NOMO-1 treated with dmso at 0.1 percent for 144 hours (cell line): ENCODE data around the gene XK.
A peak's percentile ranks its signal among the peaks of the same experiment; 100 is the strongest.
"Not testable (repeated sequence)": the region's sequence is repeated elsewhere in the genome, so short reads cannot be mapped to it uniquely, and the experiment has no call there.

Source experiments
- DNase-seq: peaks from one replicate; lab custom pipeline; 2025; ENCODE audit not compliant: unreplicated experiment; lab: John Stamatoyannopoulos, UW

XK gene

DNA sequence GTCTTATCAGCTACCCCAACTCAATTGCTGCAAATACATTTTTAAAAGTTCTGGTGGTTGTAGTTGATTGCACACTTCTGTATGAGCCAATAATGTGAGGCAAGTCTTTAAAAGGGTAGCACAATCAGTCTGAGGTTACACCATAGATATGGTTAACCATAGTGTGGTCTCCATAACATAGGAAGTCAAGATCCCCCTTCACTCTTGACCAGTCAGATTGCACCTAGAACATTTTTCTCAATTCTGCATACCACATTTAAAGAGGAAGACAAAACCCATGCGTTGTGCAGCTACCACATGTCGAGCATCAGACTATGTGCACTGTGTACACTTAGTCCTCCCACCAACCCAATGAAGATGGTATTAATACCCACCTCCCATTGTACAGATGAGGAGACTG is 67.8 kb downstream of the XK start:
- peak; percentile 89 for DNase-seq

DNA sequence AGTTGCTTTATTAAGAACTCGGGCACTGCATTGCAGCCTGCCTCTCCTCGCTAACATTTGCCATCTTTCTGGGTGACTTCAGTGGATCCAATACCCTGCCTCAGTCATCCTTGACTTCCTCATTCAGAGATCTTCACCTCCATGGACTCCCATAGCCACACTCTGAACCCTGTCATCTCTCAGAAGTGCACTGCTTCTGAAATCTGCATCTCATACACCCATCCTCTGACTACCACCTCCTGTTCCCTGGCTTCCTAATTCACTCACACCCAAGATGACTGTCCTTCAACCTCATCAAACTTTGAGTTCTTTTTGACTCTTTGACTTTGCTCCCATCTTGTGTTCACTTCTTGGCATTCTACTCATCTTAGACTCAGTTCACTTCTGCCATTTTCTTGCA is 68.9 kb downstream of the XK start:
- no peak for DNase-seq

- peak; percentile 87 for DNase-seq
Observed at GRCh38 chrX:37755025-37755424, 69.4 kb downstream of the XK start.

DNA sequence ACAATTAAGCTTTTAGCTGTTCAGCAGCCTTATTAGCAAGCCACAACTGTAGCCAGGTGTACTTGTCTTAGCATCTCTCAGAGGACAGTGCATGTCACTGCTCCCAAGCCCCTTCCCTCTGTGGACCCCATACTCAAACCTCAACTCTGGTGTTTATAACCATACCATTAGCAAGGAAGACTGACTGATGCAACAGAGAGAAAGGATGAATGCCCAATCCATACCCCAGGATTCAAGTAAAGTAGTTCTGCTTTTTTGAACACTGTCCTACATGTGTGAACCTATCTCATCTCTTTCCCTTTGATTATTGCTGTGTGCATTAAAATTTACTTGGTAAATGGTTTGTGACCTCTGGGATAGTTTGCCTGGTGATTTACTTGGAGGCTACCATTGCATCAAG is 71.5 kb downstream of the XK start:
- no peak for DNase-seq

DNA sequence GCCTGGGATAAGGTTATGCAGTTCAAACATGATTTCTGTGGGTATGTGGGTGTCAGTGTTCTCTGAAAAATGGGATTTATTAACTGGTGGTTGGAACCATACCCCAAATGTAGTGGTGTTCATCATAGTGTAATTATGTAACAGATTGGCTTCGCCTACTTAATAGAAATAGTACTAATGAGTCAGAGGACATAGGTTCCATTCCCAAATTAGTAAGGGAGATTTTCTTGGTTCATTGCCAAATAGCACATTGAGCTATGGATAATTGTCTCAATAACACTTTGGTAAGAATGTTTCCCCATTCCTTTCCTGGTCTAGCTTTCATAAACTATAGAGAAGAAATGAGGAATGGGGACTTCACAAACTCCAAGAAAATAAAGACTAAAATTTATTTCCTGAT is 73.8 kb downstream of the XK start:
- no peak for DNase-seq

DNA sequence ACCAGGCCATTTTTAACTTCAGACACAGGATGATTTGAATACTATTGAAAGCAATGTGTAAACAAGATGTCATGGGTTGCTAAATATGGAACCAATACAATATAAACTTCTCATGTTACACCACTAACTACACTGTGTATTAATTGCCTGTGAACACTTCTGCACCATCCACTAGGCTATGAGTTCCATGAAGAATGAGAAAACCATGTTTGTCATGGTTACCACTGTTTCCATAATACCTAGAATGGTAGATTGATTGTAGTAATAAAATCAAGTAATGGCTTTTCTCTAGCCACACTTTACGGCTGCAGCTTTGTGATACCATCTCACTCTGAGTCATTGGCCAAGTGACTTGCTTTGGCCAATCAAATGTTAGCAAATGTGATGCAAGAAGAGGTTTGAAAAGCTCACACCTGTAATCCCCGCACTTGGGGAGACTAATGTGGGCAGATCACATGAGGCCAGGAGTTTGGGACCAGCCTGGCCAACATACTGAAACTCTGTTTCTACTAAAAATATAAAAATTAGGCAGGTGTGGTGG is 74.4 kb downstream of the XK start:
- DNase-seq, result no peak

GRCh38 chrX:37763400-37763799 is 77.8 kb downstream of the XK start:
- DNase-seq, result no peak

- DNase-seq, result peak; percentile 68
Observed at GRCh38 chrX:37765507-37765906, 79.9 kb downstream of the XK start.

GRCh38 chrX:37767430-37767829 is 81.8 kb downstream of the XK start:
- peak; percentile 66 for DNase-seq

DNA sequence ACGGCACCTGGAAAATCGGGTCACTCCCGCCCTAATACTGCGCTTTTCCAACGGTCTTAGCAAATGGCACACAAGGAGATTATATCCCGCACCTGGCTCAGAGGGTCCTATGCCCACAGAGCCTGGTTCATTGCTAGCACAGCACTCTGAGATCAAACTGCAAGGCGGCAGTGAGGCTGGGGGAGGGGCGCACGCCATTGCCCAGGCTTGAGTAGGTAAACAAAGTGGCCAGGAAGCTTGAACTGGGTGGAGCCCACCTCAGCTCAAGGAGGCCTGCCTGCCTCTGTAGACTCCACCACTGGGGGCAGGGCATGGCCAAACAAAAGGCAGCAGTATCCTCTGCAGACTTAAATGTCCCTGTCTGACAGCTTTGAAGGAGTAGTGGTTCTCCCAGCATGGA is 83.3 kb downstream of the XK start:
- not testable (repeated sequence) for DNase-seq

DNA sequence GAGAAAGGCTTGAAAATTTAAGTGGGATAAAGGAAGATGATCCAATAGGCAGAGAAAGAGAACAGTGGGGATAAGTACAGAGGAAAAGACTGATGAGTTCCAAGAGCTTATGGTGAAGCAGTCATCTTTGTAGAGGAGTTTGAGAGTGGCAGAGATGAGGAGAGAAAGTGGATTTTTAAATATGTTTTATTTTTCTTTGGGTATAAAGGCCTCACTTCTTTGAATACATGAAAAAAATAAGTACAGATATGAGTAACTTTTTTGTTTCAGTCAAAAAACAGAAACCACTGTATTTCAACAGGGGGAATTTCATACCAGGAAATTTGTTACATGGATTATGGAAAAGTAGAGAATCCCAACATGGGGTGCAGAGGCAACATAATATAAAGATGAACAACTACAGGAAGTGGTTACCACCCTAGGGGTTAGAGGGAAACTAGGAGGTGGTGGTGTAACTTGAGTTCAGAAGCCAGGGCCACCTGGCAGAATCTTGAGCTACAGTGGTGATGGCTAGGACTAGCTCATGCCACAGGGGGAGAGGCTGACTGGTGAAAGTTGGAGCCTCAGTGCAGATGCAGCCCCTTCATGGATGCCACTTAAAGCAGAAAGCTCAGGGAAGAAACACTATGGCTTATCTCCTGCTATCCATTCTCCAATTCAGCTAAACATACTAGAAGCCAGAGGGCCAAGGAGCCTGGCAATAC is 90.8 kb downstream of the XK start:
- peak; percentile 22 for DNase-seq

DNA sequence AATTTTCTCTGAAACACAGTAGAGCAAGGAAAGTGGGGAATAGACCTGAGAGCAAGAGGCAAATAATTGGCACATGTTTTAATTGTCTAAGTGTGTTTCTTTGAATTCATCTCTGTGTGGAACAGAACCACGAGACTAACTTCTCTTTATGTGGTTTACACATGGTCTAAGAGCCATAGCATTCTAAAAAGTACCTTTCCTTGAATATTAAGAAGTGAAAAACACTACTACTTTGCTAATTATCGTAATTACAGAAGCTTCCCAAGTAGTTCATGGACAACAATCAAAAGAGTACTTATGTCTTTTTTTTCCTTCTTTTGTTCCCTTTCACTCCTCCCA is 91.4 kb downstream of the XK start:
- DNase-seq, result no peak

DNA sequence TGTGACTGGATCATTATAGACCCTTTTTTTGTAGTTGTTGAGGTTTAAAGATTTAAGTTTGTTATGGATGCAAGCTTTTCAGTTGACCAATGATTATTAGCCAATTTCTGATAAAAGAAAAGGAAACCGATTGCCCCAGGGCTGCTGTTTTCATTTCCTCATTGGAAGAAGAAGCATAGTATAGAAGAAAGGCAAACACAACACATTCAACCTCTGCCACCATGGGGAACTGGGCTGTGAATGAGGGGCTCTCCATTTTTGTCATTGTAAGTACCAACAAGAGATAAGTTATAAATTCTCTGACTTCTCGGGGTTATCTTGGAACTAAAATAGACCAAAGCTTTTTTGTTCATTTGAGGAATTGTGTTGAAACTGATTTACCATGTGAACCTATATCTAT is 94.3 kb downstream of the XK start, which contains the start of gene CYBB:
Gene CYBB, plus strand, starts transcription at position 203 of the 400 bp plus-strand sequence. Its CDS starts 19 bp downstream, at position 222.
- peak; percentile 23 for DNase-seq

DNA sequence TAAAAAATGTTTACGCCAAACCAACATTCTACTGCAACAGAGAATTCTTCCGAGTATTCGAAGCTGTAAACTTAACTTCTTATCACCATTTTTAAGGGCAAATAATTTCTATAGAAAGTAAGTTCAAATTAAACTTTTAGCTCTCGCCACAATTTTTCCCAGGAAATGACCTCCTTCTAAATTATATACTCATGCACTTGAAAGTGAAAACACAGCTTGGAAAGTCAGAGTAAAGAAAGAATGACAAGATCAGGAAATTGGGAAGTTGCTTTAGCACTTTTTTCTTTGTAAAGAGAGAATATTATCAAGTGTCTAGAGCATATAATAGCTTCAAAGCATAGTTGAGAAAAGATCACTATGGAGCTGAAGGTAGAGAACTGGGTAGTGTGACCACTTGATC is 95.5 kb downstream of the XK start:
- no peak for DNase-seq
